ENCODE results near the gene USF1. TPM values are rescaled to one million over a fixed set of nuclear protein-coding genes. Genes with fewer than 3 reads are reported as not detected.

Gene USF1
- total and polyA plus RNA-seq, 4 donors = 67.5 to 95.1 (median 73.5) TPM

- H3K9ac ChIP-seq (ENCODE audit: insufficient read depth in 1 of 2, low read length in 2 of 2) = no peak overlapping the region
- peaks cover 4 to 11% (median 5%) of the 10 kb centered on the region in 5 donors for H3K4me1 ChIP-seq (ENCODE audit: control insufficient read depth in 5 of 5, insufficient read depth in 5 of 5, low read length in 5 of 5)
- H3K27me3 ChIP-seq (ENCODE audit: control insufficient read depth in 3 of 3, insufficient read depth in 3 of 3, low read length in 2 of 3) = no peaks in the 10 kb centered on the region
- DNase-seq (no peak), ATAC-seq (ENCODE audit: insufficient read depth, low FRiP score) (no peak)
- no peaks in the 10 kb centered on the region for H3K36me3 ChIP-seq (ENCODE audit: control insufficient read depth in 4 of 4, insufficient read depth in 4 of 4, low read length in 4 of 4)
- no peaks in the 10 kb centered on the region for H3K9me3 ChIP-seq (ENCODE audit: control insufficient read depth in 4 of 4, insufficient read depth in 3 of 4, low read length in 3 of 4)
- H3K27ac ChIP-seq (ENCODE audit: low read depth in 1 of 2, low read length in 1 of 2) = no peak overlapping the region
- no peak overlapping the region for H3K4me3 ChIP-seq
- no peak for TF ChIP-seq CTCF (IDR thresholded peaks at IDR 0.05; ENCODE audit: control extremely low read depth, extremely low read depth)
- 95 to 98% methylated on average over 8 of the region's 8 CpGs for WGBS, 2 donors
These were observed 39.2 kb downstream of the USF1 start for GRCh38 chr1:161006563-161006962.

- DNase-seq (peak in 1 of 3 donors; percentile 38), ATAC-seq (ENCODE audit: insufficient read depth, low FRiP score) (no peak)
- TF ChIP-seq CTCF (IDR thresholded peaks at IDR 0.05; ENCODE audit: control extremely low read depth, extremely low read depth) = no peak
- H3K4me1 ChIP-seq (ENCODE audit: control insufficient read depth in 5 of 5, insufficient read depth in 5 of 5, low read length in 5 of 5) = peaks cover 0 to 8% (median 0%) of the 10 kb centered on the region in 5 donors
- peaks cover 0 to 25% (median 1%) of the 10 kb centered on the region in 4 donors for H3K36me3 ChIP-seq (ENCODE audit: control insufficient read depth in 4 of 4, insufficient read depth in 4 of 4, low read length in 4 of 4)
- H3K27me3 ChIP-seq (ENCODE audit: control insufficient read depth in 3 of 3, insufficient read depth in 3 of 3, low read length in 2 of 3) = no peaks in the 10 kb centered on the region
- H3K27ac ChIP-seq (ENCODE audit: low read depth in 1 of 2, low read length in 1 of 2) = no peak overlapping the region
- no peaks in the 10 kb centered on the region for H3K9me3 ChIP-seq (ENCODE audit: control insufficient read depth in 4 of 4, insufficient read depth in 3 of 4, low read length in 3 of 4)
- WGBS, 2 donors = 51 to 78% methylated on average over 5 of the region's 5 CpGs
- H3K9ac ChIP-seq (ENCODE audit: insufficient read depth in 1 of 2, low read length in 2 of 2) = no peak overlapping the region
- H3K4me3 ChIP-seq = no peak overlapping the region
These were observed 44.3 kb downstream of the USF1 start for GRCh38 chr1:161001525-161001924.

- Histone ChIP-seq H3K27me3 (ENCODE audit: control insufficient read depth in 3 of 3, insufficient read depth in 3 of 3, low read length in 2 of 3) (no peaks in the 10 kb centered on the region), H3K27ac (ENCODE audit: low read depth in 1 of 2, low read length in 1 of 2) (no peak overlapping the region), H3K9ac (ENCODE audit: insufficient read depth in 1 of 2, low read length in 2 of 2) (no peak overlapping the region), H3K9me3 (ENCODE audit: control insufficient read depth in 4 of 4, insufficient read depth in 3 of 4, low read length in 3 of 4) (no peaks in the 10 kb centered on the region), H3K36me3 (ENCODE audit: control insufficient read depth in 4 of 4, insufficient read depth in 4 of 4, low read length in 4 of 4) (peaks cover 0 to 25% (median 1%) of the 10 kb centered on the region in 4 donors), H3K4me3 (no peak overlapping the region), H3K4me1 (ENCODE audit: control insufficient read depth in 5 of 5, insufficient read depth in 5 of 5, low read length in 5 of 5) (peaks cover 0 to 8% (median 0%) of the 10 kb centered on the region in 5 donors)
- DNase-seq (no peak), ATAC-seq (ENCODE audit: insufficient read depth, low FRiP score) (no peak)
- TF ChIP-seq CTCF (IDR thresholded peaks at IDR 0.05; ENCODE audit: control extremely low read depth, extremely low read depth) = no peak
- WGBS, 2 donors = 78 to 88% methylated on average over 11 of the region's 11 CpGs
These were observed 44.9 kb downstream of the USF1 start for GRCh38 chr1:161000736-161001480.

All from lung (tissue), 12 donors.